DOHH2 (cell line): ENCODE measurements around the gene AGER.

Experiments used
- H3F3A ChIP-seq: fragments of 200-600 bp; sonication (generic), shearing (Covaris generic); 2 replicates; pipeline ENCODE4 v1.6.0; 2016; ENCODE audit warnings: antibody characterized with exemption, mild to moderate bottlenecking; ENCODE audit not compliant: control insufficient read depth, insufficient read depth
- H3K27ac ChIP-seq: fragments of 200-600 bp; sonication (generic); 2 replicates; pipeline ENCODE4 v1.5.1; 2014; ENCODE audit warnings: low read depth, mild to moderate bottlenecking, low read length, moderate library complexity
- H3K27me3 ChIP-seq: fragments of 200-600 bp; sonication (generic); 2 replicates; pipeline ENCODE4 v1.6.1; 2014; ENCODE audit warnings: mild to moderate bottlenecking, low read length, mixed read lengths; ENCODE audit not compliant: control insufficient read depth
- H3K36me3 ChIP-seq: fragments of 200-600 bp; sonication (generic); 2 replicates; pipeline ENCODE4 v1.6.1; 2014; ENCODE audit warnings: mild to moderate bottlenecking, low read length, moderate library complexity, mixed read lengths; ENCODE audit not compliant: control insufficient read depth
- H3K4me1 ChIP-seq: fragments of 200-600 bp; sonication (generic); 2 replicates; pipeline ENCODE4 v1.6.1; 2014; ENCODE audit warnings: mild to moderate bottlenecking, low read length, mixed read lengths; ENCODE audit not compliant: control insufficient read depth
- H3K4me2 ChIP-seq: fragments of 200-600 bp; sonication (generic); 2 replicates; pipeline ENCODE4 v1.6.0; 2014; ENCODE audit warnings: mild to moderate bottlenecking, low read length, moderate library complexity
- H3K4me3 ChIP-seq: fragments of 200-600 bp; sonication (generic); 2 replicates; pipeline ENCODE4 v1.5.1; 2014; ENCODE audit warnings: mild to moderate bottlenecking, low read length, mixed read lengths
- H3K79me2 ChIP-seq: fragments of 200-600 bp; sonication (generic); 2 replicates; pipeline ENCODE4 v1.6.1; 2014; ENCODE audit warnings: mild to moderate bottlenecking, low read length, mixed read lengths; ENCODE audit not compliant: control insufficient read depth
- H3K9me2 ChIP-seq: fragments of 200-600 bp; sonication (generic); replicated peaks from 2 replicates; pipeline ENCODE4 v1.6.1; 2014; ENCODE audit warnings: mild to moderate bottlenecking, low read length, mixed read lengths; ENCODE audit not compliant: control insufficient read depth
- H3K9me3 ChIP-seq: fragments of 200-600 bp; sonication (generic); 2 replicates; pipeline ENCODE4 v1.6.1; 2014; ENCODE audit warnings: antibody characterized with exemption, low read length, mixed read lengths; ENCODE audit not compliant: control insufficient read depth, insufficient read depth
- H4K20me1 ChIP-seq: fragments of 200-600 bp; sonication (generic); 2 replicates; pipeline ENCODE4 v1.6.0; 2014; ENCODE audit warnings: low read depth, mild to moderate bottlenecking, antibody characterized with exemption, low read length, moderate library complexity; ENCODE audit not compliant: control insufficient read depth, insufficient read depth
- EZH2phosphoT487 ChIP-seq: fragments of 200-600 bp; sonication (generic); IDR thresholded peaks from 2 replicates; pipeline ENCODE4 v1.6.1; 2017; ENCODE audit warnings: borderline replicate concordance, mild to moderate bottlenecking, antibody characterized with exemption, low read length, moderate library complexity, mixed read lengths
- TF ChIP-seq, protein P1 (sequence below): fragments of 200-600 bp; sonication (generic); IDR thresholded peaks from one replicate; pipeline ENCODE4 v1.5.1; 2014; ENCODE audit warnings: antibody characterized with exemption, mild to moderate bottlenecking, low read depth, low read length; ENCODE audit not compliant: poor library complexity, severe bottlenecking

AGER gene

DNA sequence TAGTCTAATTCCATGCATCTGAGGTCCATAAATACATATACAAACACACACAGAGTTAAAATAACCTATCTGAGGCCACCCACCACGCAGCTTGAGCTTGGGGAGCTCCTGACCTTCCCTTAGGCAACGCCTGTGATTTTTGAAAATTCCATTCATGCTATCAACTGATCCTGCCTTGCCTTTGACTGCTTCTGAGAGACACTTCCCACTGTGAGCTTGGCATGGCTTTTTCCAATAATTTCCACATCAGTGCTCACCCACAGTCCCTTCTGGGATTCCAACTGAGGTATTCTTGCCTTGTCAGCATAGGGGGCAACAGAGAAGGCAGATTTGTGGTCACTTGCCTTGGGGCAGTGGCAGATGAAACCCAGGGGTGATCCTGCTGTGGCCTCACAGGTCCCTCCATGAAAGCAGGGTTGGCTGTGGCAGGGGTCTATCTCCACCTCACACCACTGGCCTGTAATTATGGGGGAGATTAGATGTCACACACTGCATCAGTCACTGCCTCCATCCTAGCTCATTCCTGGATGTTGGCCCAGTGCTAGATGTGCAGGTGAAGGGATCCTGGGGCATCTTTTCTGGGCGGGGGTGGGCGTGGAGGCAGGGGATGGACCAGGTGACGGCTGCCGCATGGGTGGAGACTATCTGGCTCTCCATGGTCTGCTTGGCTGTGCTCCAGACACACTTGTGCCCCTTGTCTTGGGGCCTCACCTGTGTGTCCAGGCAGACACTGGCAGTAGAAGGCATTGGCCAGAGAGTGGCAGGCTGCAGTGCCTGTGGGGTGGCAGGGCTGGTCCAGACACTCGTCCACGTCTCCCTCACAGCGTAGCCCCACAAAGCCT, 19.6 kb upstream of the AGER start:
- Histone ChIP-seq H3K4me1 (peaks cover 11% of the 10 kb centered on the region), H4K20me1 (no peaks in the 10 kb centered on the region), H3K9me2 (no peaks in the 10 kb centered on the region), H3K4me2 (no peak overlapping the region), H3K27ac (no peak overlapping the region), H3K36me3 (no peaks in the 10 kb centered on the region), H3K4me3 (no peak overlapping the region), H3K27me3 (no peaks in the 10 kb centered on the region), H3K9me3 (no peaks in the 10 kb centered on the region), H3K79me2 (no peaks in the 10 kb centered on the region), H3F3A (0 out of 2 replicates have a peak, but pooled peaks cover 3% of the 10 kb centered on the region)
- TF ChIP-seq, protein P1, sequence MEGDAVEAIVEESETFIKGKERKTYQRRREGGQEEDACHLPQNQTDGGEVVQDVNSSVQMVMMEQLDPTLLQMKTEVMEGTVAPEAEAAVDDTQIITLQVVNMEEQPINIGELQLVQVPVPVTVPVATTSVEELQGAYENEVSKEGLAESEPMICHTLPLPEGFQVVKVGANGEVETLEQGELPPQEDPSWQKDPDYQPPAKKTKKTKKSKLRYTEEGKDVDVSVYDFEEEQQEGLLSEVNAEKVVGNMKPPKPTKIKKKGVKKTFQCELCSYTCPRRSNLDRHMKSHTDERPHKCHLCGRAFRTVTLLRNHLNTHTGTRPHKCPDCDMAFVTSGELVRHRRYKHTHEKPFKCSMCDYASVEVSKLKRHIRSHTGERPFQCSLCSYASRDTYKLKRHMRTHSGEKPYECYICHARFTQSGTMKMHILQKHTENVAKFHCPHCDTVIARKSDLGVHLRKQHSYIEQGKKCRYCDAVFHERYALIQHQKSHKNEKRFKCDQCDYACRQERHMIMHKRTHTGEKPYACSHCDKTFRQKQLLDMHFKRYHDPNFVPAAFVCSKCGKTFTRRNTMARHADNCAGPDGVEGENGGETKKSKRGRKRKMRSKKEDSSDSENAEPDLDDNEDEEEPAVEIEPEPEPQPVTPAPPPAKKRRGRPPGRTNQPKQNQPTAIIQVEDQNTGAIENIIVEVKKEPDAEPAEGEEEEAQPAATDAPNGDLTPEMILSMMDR: no peak
- no peak for TF ChIP-seq EZH2phosphoT487

DNA sequence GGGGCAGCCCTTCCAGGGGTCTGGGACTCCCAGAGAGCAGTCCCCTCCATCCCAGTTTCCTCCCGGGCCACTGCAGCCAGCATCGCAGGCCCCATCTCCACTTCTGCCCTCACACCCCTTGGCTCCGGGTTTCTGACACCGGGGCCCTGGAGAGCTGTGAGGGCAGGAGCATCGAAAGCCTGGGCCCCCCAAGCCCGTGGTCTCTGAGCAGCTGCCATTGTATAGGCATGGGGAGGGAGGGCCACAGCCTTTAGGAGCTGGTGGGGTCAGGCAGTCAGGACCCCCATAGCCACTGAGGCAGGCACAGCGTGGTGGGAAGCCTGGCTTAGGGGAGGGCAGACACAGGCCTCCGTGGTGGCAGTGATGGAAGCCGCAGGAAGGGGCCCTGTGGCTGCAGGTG, 18.1 kb upstream of the AGER start:
- TF ChIP-seq, protein P1: no peak
- peaks cover 11% of the 10 kb centered on the region for H3K4me1 ChIP-seq
- no peaks in the 10 kb centered on the region for H3K9me3 ChIP-seq
- H3K9me2 ChIP-seq: no peaks in the 10 kb centered on the region
- peaks cover 12% of the 10 kb centered on the region for H3F3A ChIP-seq
- no peak overlapping the region for H3K4me2 ChIP-seq
- H3K79me2 ChIP-seq: no peaks in the 10 kb centered on the region
- H3K36me3 ChIP-seq: no peaks in the 10 kb centered on the region
- no peaks in the 10 kb centered on the region for H4K20me1 ChIP-seq
- H3K27me3 ChIP-seq: no peaks in the 10 kb centered on the region
- H3K27ac ChIP-seq: no peak overlapping the region
- no peak overlapping the region for H3K4me3 ChIP-seq

DNA sequence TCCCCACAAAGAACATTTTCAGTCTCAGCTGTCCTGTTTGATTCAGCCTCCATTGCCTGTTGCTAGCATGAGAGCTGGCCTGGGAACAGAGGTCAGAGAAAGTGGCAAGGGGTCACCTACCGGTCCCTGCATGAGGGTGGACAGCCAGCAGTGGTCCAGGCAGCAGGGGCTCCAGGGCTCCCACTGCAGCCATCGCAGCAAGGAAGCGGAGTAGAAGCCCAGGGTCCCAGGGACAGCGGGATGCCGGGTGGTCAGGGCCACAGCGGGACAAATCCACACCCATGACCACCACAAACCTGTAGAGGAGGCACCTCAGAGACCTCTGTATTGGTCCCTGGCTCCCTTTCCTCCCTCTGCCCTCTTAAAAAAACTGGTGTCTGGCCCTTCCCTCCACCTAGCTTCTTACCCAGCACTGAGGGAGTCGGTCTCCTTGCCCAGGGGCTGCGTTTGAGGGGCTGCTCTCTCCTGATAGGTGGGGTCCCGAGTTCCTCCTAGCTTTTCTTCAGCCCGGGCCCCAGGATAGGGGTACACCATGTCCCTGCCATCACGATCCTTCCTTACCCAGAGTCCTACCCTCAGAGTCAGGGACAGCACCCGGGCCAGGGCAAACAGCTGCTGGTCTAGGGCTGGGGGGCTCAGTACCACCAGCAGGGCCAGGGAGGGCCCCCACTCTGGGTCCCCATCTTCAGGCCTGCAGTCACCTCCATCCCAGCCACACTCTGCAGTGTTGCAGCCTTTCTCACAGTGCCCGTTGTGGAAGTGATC, 16.8 kb upstream of the AGER start:
- no peaks in the 10 kb centered on the region for H3K79me2 ChIP-seq
- H3K27me3 ChIP-seq: no peaks in the 10 kb centered on the region
- no peak overlapping the region for H3K4me2 ChIP-seq
- H3K27ac ChIP-seq: no peak overlapping the region
- no peaks in the 10 kb centered on the region for H3K9me2 ChIP-seq
- TF ChIP-seq EZH2phosphoT487: no peak
- TF ChIP-seq, protein P1: no peak
- no peaks in the 10 kb centered on the region for H4K20me1 ChIP-seq
- peaks cover 14% of the 10 kb centered on the region for H3F3A ChIP-seq
- no peaks in the 10 kb centered on the region for H3K9me3 ChIP-seq
- peaks cover 3% of the 10 kb centered on the region; the same call in 1 of the 2 replicates for H3K36me3 ChIP-seq
- H3K4me3 ChIP-seq: no peak overlapping the region
- H3K4me1 ChIP-seq: peaks cover 22% of the 10 kb centered on the region
